GM12873 (cell line): ENCODE results near the gene USP53.

Experiments used
- TF ChIP-seq, protein P1 (sequence below): IDR thresholded peaks from 2 replicates; pipeline ENCODE4 v1.5.1; 2012; ENCODE audit warnings: low read depth, mild to moderate bottlenecking, moderate library complexity, low read length, control low read depth; ENCODE audit not compliant: insufficient read depth; ENCODE audit errors: missing control alignments

The USP53 gene

DNA sequence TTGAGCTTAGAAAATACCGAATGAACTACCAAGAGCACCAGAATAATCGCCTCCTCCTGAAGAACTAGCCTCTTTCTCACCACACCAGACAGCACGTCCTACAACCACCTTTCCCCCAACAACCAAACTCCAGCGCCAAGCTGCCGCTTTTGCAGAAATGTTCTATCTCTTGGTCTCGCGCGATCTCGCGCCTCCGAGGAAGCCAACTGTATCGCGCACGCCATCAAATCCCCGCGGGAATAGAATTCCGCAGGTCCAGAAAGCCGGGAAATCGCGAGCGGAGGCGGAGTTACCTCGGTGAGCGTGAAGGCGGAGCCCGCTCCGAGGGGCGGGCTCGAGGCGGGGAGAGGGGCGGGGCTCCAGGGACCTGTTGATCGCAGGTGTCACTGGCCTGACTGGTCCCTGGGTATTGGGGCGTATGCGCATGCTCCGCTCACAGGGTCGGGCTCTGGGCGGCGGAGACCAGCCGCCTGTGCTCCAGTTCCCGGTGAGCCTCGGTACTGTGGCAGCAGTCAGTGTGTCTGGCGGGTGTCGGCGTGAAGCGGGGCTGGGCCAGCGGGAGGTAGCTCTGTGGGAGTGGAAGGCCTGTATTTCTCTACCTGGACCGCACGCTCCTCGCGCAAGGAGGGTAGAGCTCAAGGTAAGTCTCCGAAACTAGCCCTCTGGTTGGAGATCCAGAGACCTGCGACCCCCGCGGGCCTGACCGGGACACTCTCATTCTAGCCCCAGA, at the start of gene USP53:
USP53 (plus strand) TSS at position 480 of the 730 bp plus-strand sequence. CDS start 27,047 bp downstream, outside the sequence.
- TF ChIP-seq, protein P1, sequence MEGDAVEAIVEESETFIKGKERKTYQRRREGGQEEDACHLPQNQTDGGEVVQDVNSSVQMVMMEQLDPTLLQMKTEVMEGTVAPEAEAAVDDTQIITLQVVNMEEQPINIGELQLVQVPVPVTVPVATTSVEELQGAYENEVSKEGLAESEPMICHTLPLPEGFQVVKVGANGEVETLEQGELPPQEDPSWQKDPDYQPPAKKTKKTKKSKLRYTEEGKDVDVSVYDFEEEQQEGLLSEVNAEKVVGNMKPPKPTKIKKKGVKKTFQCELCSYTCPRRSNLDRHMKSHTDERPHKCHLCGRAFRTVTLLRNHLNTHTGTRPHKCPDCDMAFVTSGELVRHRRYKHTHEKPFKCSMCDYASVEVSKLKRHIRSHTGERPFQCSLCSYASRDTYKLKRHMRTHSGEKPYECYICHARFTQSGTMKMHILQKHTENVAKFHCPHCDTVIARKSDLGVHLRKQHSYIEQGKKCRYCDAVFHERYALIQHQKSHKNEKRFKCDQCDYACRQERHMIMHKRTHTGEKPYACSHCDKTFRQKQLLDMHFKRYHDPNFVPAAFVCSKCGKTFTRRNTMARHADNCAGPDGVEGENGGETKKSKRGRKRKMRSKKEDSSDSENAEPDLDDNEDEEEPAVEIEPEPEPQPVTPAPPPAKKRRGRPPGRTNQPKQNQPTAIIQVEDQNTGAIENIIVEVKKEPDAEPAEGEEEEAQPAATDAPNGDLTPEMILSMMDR = no peak

DNA sequence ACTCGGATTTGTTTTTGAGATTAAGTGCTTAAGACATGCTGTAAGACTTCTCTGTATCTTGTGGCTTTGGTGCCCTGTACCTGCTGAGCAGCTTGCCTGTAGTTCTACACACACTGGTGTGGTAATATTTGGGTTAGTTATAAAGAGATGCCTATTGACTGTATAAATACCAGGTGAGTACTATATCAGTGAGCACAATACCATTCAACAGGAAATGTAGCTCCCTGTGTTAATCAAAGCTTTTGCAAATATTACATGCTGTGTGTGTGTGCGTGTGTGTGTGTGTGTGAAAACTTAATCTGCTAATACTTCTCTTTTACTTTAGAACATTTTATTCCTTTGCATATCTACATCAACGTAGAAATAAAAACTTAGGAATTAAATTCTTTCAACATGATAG, 46.7 kb upstream of the USP53 start:
- TF ChIP-seq, protein P1 = no peak

DNA sequence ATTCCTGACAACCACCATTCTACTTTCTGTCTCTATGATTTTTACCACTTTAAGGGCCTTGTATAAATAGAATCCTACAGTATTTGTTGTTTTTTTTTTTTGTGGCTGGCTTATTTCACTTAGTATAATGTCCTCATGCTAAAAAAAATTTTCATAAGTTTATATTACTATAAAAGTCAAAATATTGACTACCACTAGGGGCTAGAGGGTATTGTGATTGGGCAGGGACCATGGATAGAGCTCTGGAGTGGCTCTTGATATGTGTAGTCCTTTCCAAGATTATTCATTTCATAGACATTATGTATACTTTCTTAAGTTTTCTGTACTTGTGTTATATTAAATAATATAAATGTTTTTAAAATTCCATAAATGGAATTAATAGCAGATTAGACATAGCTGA, 42.3 kb upstream of the USP53 start:
- TF ChIP-seq, protein P1 = no peak

DNA sequence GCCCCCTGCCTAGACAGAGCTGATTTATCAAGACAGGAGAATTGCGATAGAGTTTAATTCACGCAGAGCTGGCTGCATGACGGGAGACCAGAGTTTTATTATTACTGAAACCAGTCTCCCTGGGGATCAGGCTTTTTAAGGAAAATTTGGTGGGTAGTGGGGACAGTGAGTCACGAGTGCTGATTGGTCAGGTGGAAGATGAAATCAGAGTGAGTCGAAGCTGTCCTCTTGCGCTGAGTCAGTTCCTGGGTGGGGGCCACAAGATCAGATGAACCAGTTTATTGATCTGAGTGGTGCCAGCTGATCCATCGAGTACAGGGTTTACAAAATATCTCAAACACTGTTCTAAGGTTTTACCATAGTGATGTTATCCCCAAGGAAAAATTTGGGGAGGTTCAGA, 40.3 kb upstream of the USP53 start:
- TF ChIP-seq, protein P1 = no peak

DNA sequence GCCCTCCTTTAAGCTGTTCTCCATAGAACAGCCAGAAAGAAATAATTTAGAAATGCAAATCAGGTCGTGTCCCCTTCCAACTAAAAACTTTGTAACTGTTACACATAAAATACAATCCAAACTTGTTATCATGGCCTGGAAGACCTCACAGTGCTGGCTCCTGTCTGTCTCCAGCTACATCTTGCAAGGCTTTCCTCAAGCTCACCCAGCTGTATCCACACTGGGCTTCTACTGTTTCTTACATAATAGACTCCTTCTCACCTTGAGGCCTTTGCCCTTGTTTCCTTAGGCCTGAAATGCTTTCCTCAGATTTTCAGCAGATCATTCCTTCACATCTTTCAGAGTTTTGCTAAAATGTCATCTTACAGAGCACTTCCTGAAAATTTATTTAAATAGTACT, 33.5 kb upstream of the USP53 start:
- TF ChIP-seq, protein P1 = no peak

DNA sequence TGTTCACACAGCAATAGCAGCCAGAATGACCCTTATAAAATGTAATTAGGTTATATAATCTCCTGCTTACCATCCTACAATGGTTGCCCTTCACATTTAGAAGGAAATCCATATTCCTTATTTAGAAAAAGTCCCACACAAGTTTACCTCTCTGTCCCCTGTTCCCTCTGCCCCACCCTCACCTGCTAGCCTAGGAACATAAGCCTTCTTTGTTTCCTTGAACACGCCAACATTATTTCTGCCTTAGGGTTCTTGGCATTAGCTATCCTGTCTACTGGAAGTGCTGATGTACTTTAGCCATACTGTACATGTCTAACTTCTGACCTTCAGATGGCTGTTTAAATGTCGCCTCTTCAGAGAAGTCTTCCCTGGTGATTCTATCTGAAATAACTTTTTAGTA, 28.4 kb upstream of the USP53 start:
- TF ChIP-seq, protein P1 = no peak

DNA sequence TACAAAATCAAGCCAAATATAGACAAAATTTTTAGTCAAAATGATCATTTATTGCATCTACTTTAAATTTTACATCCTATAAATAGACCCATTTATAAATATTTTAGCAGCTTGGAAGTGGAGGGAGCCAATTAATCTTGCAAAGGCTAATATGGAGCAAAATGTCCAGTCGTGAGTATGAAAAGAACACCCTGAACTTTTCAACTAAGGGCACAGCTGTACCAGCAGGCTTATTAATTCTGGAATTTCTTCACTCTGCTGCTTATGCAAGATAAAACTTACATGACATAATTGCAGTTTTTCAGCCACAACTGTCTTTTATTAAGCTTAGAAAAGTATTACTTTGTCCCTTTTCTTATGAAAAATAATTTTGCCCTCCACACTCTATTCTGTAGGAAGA, 22.9 kb upstream of the USP53 start:
- TF ChIP-seq, protein P1 = no peak
